ENCODE measurements around the gene SYCE1L. TPM values are rescaled to one million over a fixed set of nuclear protein-coding genes. Genes with fewer than 3 reads are reported as not detected.

Gene SYCE1L
- total RNA-seq, 4 donors from 2014 or later: 3.9 TPM; not detected in 3

- TF ChIP-seq CTCF (IDR thresholded peaks at IDR 0.05) (no peak), POLR2A (IDR thresholded peaks at IDR 0.05) (no peak)
- H3K36me3 ChIP-seq: peaks cover 18 to 21% of the 10 kb centered on the region in 2 donors
- intact Hi-C loops (cut with DNase I): loop anchor here (5.0 kb wide), 1 partner anchor 1544 kb away; the partner anchor contains the start of genes KARS1 and TERF2IP
- peaks cover 12 to 14% of the 10 kb centered on the region in 2 donors for H3K4me1 ChIP-seq
- peak; percentile 12 to 38 for DNase-seq
- H3K9me3 ChIP-seq: no peaks in the 10 kb centered on the region
- peak overlapping the region; percentile 50 to 90 (median 72) for H3K4me3 ChIP-seq (replicated peaks in 1 of 3)
- H3K27ac ChIP-seq: peak overlapping the region; percentile 70 to 97 (median 94)
- no peaks in the 10 kb centered on the region for H3K27me3 ChIP-seq
- WGBS, 2 donors: 6% methylated on average over 21 to 22 of the region's 24 CpGs
Measured at GRCh38 chr16:77191259-77191969, 7.8 kb upstream of the SYCE1L start.

GRCh38 chr16:77193377-77193776 lies 5.8 kb upstream of the SYCE1L start:
- Histone ChIP-seq H3K36me3 (peaks cover 31 to 33% of the 10 kb centered on the region in 2 donors), H3K4me3 (replicated peaks in 1 of 3) (no peak overlapping the region), H3K9me3 (no peaks in the 10 kb centered on the region), H3K4me1 (peaks cover 12 to 14% of the 10 kb centered on the region in 2 donors), H3K27me3 (no peaks in the 10 kb centered on the region), H3K27ac (no peak overlapping the region)
- 98 to 99% methylated on average over 13 of the region's 13 CpGs for WGBS, 2 donors
- no peak for DNase-seq
- TF ChIP-seq POLR2A (IDR thresholded peaks at IDR 0.05) (no peak), CTCF (IDR thresholded peaks at IDR 0.05) (no peak)
- intact Hi-C loops (cut with DNase I): loop anchor here (5.0 kb wide), 1 partner anchor 1546 kb away; the partner anchor contains the start of genes KARS1 and TERF2IP

- 95 to 98% methylated on average over 27 to 34 of the region's 48 CpGs for WGBS, 2 donors
- H3K36me3 ChIP-seq: peaks cover 43 to 44% of the 10 kb centered on the region in 2 donors
- peaks cover 12 to 14% of the 10 kb centered on the region in 2 donors for H3K4me1 ChIP-seq
- H3K27ac ChIP-seq: no peak overlapping the region
- H3K9me3 ChIP-seq: no peaks in the 10 kb centered on the region
- H3K27me3 ChIP-seq: no peaks in the 10 kb centered on the region
- no peak for DNase-seq
- intact Hi-C loops (cut with DNase I): loop anchor here (5.0 kb wide), 1 partner anchor 1547 kb away; the partner anchor contains the start of genes KARS1 and TERF2IP
- TF ChIP-seq POLR2A (IDR thresholded peaks at IDR 0.05) (no peak), CTCF (IDR thresholded peaks at IDR 0.05) (no peak)
- no peak overlapping the region for H3K4me3 ChIP-seq (replicated peaks in 1 of 3)
Measured at GRCh38 chr16:77194295-77195231, 4.6 kb upstream of the SYCE1L start.

GRCh38 chr16:77195411-77195810 lies 3.8 kb upstream of the SYCE1L start:
- Histone ChIP-seq H3K4me3 (replicated peaks in 1 of 3) (no peak overlapping the region), H3K27me3 (no peaks in the 10 kb centered on the region), H3K36me3 (peaks cover 44 to 46% of the 10 kb centered on the region in 2 donors), H3K9me3 (no peaks in the 10 kb centered on the region), H3K27ac (no peak overlapping the region), H3K4me1 (peaks cover 12 to 14% of the 10 kb centered on the region in 2 donors)
- 88% methylated on average over 8 of the region's 8 CpGs; no CpG with 5 or more reads in 1 of the 2 donors for WGBS, 2 donors
- DNase-seq: no peak
- intact Hi-C loops (cut with DNase I): no loop called here
- no peak for TF ChIP-seq POLR2A (IDR thresholded peaks at IDR 0.05)
- no peak for TF ChIP-seq CTCF (IDR thresholded peaks at IDR 0.05)
